Measurements from ENCODE around the gene USP36.

DNA sequence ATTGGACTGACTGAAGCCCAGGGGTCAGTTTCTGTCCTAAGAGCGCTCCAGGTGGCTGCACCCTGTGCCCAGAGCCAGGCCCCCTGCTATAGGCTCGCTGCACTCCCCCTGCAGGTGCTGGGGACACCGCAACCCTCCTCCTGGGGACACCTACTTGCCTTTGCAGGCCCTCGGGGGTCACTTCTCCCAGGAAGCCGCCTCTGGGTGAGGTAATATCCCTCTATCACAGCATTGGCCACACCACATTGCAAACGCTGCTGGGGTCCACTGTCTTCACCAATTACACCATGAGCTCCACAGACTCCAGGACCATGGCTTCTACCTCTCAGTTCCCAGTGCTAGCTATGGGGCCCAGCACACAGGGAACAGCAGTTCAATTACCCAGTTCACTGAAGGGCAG, 14.9 kb downstream of the USP36 start:
- TF ChIP-seq, protein P1, sequence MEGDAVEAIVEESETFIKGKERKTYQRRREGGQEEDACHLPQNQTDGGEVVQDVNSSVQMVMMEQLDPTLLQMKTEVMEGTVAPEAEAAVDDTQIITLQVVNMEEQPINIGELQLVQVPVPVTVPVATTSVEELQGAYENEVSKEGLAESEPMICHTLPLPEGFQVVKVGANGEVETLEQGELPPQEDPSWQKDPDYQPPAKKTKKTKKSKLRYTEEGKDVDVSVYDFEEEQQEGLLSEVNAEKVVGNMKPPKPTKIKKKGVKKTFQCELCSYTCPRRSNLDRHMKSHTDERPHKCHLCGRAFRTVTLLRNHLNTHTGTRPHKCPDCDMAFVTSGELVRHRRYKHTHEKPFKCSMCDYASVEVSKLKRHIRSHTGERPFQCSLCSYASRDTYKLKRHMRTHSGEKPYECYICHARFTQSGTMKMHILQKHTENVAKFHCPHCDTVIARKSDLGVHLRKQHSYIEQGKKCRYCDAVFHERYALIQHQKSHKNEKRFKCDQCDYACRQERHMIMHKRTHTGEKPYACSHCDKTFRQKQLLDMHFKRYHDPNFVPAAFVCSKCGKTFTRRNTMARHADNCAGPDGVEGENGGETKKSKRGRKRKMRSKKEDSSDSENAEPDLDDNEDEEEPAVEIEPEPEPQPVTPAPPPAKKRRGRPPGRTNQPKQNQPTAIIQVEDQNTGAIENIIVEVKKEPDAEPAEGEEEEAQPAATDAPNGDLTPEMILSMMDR (conservative IDR thresholded peaks at IDR 0.05 in 1 of 2, IDR thresholded peaks at IDR 0.05 in 1 of 2; ENCODE audit: extremely low read depth in 1 of 2, insufficient read depth in 1 of 2, low read depth in 1 of 2, low read length in 2 of 2): no peak
- no peak for TF ChIP-seq EZH2 (IDR thresholded peaks at IDR 0.05; ENCODE audit: borderline replicate concordance, low read length)

Measured in mammary epithelial cell (primary cell).